IPS DF 4.7 (cell line): ENCODE results near the gene RAD23B.

Source experiments
- DNase-seq: peaks from one replicate; pipeline ENCODE4 v3.0.0-alpha.2; 2013; ENCODE audit warnings: low spot score; ENCODE audit errors: extremely low read depth

The RAD23B gene

GRCh38 chr9:107373809-107374208 is 90.7 kb downstream of the RAD23B start:
- no peak for DNase-seq

DNA sequence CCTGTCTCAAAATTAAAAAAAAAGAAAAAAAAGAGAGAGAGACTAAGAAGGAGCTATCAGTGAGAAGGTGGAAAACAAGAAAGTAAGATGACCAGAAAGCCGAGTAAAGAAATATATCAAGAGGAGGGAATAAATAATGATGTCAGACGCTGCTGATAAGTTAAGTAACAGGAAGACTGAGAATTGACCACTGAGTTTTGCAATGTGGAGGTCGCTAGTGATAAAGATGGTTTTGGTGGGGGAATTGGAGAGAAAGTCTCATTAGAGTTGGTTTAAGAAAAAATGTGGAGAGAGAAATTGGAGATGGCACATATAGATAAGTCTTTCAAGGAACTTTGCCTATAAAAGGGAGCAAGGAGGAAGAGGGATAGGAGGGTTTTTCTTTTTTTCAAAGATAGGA is 91.9 kb downstream of the RAD23B start:
- no peak for DNase-seq

DNA sequence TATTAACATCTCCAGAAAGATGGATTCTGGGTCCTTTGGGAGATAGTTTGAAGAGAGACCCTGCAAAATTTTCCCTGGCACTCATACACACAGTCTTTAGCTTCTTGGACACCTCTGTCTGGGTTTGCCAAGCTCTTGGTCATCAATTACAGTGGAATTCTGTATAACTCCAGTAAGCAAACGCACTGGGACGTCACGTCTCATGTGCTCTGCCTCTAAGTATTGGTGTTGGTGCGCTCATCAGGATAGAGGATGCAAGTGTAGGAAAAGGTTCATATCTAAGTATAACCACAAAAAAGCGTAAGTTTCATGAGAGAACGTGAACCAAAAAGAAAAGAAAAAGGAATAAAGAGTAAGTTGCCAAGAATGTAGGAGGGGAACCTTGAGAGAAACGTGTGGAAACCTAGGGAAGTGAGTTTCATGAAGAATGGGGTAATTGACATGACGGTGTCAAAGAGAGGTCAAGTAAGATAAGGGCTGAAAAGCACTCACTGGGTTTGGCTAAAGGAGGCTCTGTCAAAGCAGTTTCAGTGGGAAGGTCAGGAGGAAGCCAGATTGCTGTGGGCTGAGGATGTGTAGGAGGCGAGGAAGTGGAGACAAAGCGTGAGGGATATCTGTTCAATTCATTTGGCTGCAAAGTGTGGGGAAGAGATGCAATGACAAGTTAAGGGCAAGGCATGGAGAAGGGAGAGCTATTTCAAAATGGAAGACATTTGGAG is 92.7 kb downstream of the RAD23B start:
- DNase-seq = no peak

GRCh38 chr9:107378006-107378405 is 94.9 kb downstream of the RAD23B start:
- no peak for DNase-seq
